Mucosa of gallbladder (tissue), 1 donor: ENCODE results near the gene GOLGA6B. TPM values are rescaled to one million over a fixed set of nuclear protein-coding genes. Genes with fewer than 3 reads are reported as not detected.
"Not testable (repeated sequence)": the region's sequence is repeated elsewhere in the genome, so short reads cannot be mapped to it uniquely, and the experiment has no call there.

Experiments
- DNase-seq: peaks from one replicate; pipeline ENCODE4 v3.0.0-alpha.2; 2020; ENCODE audit warnings: low spot score
- total RNA-seq: library from RNA; stranded (reverse); gene quantifications from one replicate; pipeline ENCODE4 v1.2.1, GENCODE V29; 2021
- donor health status: DM: no; HTN: no; CAD: no.

Gene GOLGA6B
- total RNA-seq, 1 donor from 2014 or later, result not detected

DNA sequence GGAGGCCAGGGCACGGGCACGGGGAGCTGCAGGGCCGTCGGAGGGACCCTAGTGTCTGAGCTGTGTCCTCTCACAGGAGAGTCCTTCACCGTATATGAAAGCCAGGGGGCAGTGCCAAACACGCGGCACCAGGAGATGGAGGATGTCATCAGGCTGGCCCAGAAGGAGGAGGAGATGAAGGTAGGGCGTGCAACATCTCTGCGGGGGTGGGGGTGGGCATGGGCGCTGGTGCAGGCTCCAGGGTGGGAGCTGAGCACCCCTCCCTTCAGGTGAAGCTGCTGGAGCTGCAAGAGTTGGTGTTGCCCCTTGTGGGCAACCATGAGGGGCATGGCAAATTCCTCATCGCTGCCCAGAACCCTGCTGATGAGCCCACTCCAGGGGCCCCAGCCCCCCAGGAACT lies 11.2 kb downstream of the GOLGA6B start:
- DNase-seq, result not testable (repeated sequence)

DNA sequence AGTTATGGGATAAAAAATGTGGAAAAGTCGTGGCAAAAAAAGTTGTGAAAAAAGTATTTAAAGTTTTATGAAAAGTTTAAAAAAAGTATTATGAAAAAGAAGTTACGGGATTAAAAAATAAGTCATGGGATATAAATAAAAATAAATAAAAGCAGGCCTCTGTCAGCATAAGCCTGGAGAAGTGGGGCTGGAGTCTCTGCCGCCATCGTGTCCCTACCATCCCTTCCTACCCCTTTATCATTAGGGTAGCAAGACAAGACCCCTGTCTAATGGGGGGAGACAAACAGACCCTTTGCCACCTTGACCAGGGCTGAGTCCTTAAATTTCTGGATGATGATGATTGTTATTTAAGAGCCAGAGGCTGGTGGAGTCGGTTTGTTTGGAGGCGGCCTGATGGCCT lies 15.3 kb downstream of the GOLGA6B start:
- not testable (repeated sequence) for DNase-seq

DNA sequence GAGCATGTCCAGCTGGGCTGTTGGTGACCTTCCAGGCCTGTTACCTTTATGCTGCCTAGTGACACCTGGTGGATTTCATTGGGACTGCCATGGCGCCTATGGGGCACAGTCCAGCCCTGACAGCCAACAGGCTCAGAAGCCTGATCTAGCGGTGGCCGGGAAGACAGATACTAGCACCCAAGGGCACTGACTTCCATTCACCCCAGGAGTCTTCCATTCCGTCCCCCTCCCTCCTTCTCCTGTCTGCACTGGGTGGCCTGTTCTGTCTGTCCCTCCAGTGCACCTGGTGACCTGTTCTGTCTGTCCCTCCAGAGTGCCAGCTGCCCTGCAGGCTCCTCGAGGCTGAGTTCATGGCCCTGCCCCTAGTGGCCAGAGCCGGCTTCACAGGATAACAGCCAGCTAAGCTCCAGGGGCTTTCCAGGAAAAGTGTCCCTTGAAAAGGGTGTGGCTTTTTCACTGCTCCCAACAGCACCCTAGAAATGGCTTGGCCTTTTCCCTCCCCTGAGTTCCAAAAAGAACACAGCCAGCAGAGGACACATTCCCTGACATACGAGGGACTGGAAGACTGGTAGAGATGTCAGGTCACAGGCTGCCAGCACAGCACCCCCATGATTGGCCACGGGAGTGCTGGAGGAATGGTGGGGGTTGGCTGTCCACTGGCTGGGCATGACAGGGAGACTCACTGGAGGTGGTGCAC lies 16.3 kb downstream of the GOLGA6B start:
- peak; percentile 83 for DNase-seq

DNA sequence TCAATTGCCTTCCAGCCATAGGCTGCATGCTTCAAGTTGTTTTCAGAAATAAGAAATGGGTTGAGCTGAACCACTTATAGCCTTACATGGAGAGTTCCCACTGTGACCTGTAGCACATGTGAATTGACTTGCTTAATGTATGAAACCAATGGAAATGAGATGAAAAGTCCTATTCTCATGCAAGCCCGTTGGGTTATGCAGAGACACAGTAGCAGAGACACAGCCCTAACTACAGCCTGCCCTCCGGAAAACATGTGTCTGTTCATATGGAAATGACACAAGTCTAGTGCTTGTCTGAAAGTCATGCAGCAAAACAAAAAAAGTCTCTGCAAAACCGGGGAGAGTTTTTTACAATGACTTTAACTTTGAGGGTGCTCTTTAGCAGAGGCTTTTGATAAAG lies 17.0 kb downstream of the GOLGA6B start:
- DNase-seq, result no peak

DNA sequence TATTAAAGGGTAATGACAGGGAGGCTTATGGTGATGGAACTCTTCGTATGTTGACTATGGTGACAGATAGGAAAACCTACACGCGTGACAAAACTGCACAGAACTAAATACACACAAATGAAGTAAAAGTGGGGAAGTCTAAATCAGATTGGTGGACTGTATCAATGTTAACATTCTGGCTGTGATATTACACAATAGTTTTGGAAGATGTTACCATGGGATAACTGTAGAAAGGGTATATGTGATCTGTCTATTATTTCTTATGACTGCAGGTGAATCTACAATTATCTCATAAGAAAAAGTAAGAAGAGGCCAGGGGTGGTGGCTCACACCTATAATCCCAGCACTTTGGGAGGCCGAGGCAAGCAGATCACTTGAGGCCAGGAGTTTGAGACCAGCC lies 22.3 kb downstream of the GOLGA6B start:
- no peak for DNase-seq

DNA sequence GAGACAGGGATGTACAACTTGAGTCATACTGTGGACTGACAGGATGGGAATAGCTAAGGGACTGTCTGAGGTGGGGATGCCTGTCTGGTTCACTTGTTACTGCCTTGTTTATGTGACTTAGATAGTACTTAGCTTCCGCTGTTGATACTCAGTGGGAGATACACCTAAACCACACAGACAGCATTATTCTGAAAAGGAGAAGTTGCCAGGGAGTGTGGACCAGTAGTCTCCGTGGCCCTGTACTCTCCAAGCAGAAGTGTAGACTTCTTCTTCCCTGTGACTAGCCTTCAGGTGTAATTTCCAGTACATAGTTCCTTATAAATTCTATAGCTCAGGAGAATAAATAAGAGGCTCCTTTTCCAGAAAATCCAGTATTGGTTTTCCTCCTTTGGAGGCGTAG lies 26.4 kb downstream of the GOLGA6B start:
- no peak for DNase-seq

DNA sequence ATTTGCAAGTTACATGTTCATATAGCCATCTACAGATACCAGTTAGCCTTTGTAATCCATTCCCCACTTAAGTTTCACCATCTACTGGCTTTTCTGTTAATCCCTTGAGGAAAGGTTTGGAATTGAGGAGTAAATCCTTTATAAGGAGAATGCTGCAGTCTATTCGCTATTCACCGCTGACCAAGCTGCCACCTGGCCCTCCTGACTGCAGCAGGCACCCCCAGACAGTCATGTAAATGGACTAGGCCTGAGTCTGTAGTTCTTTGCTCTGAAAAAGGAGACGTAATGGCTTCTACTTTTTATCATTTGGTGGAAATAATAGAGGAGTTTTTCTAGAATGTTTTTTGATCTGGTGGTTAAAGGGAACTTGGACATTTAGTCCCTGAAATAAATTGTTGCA lies 28.3 kb downstream of the GOLGA6B start:
- DNase-seq, result no peak

DNA sequence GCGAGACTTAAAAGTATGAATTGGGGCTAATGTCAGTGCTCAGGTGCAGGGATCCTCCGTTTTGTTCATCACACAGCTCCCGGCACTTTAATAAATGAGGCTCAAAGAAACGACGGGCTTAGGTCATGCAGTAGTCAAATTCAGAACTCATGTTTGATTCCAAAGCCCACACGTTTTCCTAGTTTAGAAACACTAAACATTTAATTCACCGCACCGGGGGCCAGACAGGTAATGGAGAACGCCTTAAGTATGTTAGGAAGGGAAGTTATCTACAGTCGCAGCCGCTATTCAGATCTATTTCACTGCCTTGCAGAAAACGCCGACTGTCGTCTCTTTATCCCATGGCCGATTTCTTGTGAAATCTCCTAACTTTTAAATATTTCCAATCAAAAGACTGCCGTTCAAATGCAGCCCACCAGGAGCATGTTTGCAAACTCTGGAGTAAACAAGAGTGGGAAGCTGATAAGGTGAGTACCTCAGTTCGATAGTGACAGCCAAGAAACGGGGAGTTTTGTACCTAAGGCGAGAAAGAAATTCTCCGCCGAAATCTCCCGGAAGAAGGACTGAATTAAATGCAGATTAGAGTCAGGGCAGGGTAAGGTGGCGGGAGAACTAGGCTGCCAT lies 30.9 kb downstream of the GOLGA6B start:
- DNase-seq, result no peak

DNA sequence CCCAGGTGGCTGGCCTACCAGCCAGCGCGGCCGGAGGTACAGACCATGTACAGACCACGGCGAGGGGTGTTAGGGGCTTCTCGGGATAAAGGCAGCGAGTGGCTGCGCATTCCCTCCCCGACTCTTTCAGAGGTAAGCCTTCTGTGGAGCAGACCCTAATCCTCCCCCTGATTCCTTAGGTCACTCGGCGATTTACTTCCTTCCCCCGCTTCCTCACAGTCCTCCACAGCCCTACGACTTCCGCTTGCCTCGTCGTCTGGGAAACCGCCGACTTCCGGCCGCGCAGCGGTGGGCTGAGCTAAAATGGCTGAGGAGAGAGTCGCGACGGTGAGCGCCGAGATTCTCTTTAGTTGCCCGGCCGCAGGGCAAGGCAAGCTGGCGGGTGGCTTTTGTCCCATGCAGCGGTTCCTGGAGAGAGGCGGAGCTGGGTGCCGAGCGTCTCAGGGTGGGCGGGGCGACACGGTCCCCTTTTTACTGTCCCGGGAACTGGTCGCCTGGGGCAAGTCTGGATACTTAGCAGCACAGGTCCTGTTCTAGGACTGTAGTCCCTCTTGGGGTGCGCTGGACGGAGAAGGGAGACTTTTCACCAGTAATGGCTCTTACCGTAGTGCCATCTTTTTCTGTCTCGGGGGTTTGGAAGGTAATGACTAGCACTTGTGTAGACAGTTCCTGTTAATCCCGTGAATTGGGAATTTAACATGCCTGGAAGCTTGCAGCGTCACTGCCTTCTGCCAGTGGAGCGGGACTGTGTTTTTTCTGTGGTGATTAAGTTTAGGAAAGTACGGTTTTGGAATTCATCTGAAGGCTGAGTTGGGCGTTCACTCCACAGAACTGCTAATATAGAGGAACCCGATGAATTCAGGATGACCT lies 31.7 kb downstream of the GOLGA6B start, which contains the start of the genes BBS4 and HIGD2B:
Gene BBS4, plus strand, starts transcription at position 283 of the 870 bp plus-strand sequence. Its CDS starts 21 bp downstream, at position 304.
Gene HIGD2B, minus strand, starts transcription at position 258 of the 870 bp plus-strand sequence. CDS start 9,808 bp downstream, outside the sequence.
- peak; percentile 87 for DNase-seq

DNA sequence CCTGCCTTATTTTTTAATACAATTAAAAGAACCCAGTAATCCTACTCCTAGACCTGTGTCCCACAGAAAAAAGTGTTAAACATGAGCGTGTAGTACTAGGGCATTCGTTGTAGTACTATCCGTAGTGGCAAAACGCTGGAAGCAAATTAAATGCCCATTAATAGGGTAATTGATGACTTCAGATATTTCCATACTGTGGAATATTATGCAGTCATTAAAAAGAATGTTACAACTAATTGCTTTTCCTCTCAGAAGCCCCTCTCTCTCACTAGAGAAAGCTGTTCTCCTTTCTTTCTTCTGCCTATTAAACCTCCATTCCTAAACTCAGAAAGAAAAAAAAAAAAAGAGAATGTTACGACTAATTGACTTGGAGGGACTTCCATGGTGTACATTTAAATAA lies 34.2 kb downstream of the GOLGA6B start:
- no peak for DNase-seq

DNA sequence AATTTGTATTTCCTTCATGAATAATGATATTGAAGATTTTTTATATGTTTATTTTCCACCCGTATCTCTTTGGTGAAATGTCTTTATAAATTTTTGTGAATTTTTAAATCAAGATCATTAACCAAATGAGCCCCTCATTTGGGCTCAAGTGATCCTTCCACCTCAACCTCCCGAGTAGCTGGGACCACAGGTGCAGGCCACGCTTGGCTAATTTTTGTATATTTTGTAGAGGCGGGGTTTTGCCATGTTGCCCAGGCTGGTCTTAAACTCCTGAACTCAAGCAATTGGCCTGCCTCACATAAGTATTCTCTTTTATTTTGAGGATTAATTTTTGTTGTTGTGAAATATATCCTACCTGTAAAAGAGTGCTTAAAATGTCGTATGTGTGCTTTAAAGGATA lies 36.4 kb downstream of the GOLGA6B start:
- no peak for DNase-seq

DNA sequence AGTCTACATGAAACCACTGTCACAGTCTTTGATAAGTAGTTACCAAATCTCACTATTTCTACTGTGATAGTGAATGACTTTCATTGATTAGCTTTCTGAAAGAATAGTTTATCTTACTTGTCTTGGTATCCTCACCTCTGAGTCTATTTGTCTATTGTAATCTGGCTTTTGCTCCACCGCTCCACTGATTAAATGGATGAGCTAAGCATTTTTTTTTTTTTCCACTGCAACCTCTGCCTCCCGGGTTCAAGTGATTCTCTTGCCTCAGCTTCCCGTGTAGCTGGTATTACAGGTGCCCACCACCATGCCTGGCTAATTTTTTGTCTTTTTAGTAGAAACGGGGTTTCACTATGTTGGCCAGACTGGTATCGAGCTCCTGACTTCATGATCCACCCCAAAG lies 44.4 kb downstream of the GOLGA6B start:
- DNase-seq, result no peak

DNA sequence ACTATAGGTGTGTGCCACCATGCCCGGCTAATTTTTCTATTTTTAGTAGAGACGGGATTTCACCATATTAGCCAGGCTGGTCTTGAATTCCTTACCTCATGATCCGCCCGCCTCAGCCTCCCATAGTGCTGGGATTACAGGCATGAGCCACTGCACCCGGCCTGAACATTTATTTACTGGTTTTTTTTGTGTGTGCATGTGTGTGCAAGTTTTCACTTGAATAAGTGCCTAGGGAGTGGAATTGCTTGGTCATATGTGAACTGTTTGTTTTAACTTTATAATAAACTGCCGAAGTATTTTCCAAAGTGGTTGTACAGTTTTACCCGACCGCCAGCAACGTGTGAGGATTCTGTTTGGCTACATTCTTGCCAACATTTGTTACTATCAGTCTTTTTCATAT lies 45.6 kb downstream of the GOLGA6B start:
- no peak for DNase-seq

DNA sequence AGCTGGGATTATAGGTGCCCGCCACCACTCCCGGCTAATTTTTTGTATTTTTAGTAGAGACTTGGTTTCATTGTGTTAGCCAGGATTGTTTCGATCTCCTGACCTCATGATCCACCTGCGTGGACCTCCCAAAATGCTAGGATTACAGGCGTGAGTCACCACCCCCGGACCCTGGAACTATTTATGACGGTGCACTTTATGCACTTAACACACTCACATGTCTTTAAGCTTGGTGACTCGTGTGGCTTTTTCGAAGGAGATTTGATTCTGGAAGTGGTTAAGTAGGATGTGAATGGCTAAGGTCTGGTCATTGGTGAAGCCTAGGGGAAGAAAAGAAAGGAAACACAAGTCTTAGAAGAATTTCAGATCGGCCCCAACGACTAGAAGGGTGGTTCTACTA lies 51.8 kb downstream of the GOLGA6B start:
- DNase-seq, result no peak

DNA sequence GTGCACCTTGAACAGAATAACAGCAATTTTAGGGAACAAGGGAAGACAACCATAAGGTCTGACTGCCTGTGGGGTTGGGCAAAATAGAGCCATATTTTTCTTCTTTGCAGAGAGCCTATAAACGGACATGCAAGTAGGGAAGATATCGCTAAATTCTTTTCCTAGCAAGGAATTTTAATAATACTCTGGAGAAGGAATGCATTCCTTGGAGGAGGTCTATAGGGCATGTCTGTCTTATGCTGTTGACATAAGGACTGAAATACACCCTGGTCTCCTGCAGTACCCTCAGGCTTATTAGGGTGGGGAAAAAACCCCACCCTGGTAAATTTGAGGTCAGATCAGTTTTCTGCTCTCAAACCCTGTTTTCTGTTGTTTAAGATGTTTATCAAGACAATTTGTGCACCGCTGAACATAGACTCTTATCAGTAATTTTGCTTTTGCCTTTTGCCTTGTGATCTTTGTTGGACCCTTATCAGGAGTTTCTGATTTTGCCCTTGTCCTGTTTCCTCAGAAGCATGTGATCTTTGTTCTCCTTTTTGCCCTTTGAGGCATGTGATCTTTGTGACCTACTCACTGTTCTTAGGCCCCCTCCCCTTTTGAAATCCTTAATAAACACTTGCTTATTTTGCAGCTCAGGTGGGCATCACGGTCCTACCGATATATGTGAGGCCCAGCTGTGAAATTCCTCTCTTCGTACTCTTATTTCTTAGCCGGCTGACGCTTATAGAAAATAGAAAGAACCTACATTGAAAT lies 54.2 kb downstream of the GOLGA6B start:
- not testable (repeated sequence) for DNase-seq

Other genes with a start within 250 kb of the GOLGA6B start
- gene ARIH1, start 180.4 kb upstream of the GOLGA6B start, total RNA-seq, result 157 TPM
- not detected for gene HIGD2B, start 31.5 kb downstream of the GOLGA6B start, total RNA-seq
- 16.1 TPM for gene BBS4, start 31.5 kb downstream of the GOLGA6B start, total RNA-seq
- 36.5 TPM for gene ADPGK, start 129.1 kb downstream of the GOLGA6B start, total RNA-seq